ENCODE data around the gene PTPRG.

- TF ChIP-seq CTCF (IDR thresholded peaks at IDR 0.05; ENCODE audit: low read depth, low read length, poor library complexity, severe bottlenecking) (no peak), EZH2phosphoT487 (IDR thresholded peaks at IDR 0.05; ENCODE audit: borderline replicate concordance, low read length) (no peak)
Observed at GRCh38 chr3:61650276-61650675, 88.9 kb downstream of the PTPRG start.

Data from DOHH2 (cell line).